ENCODE results near the gene SLC4A5. TPM values are rescaled to one million over a fixed set of nuclear protein-coding genes. Genes with fewer than 3 reads are reported as not detected.
"Not testable (repeated sequence)": the region's sequence is repeated elsewhere in the genome, so short reads cannot be mapped to it uniquely, and the experiment has no call there.

Gene SLC4A5
- total RNA-seq, 2 donors from 2014 or later: 0.45 to 2.8 TPM

DNA sequence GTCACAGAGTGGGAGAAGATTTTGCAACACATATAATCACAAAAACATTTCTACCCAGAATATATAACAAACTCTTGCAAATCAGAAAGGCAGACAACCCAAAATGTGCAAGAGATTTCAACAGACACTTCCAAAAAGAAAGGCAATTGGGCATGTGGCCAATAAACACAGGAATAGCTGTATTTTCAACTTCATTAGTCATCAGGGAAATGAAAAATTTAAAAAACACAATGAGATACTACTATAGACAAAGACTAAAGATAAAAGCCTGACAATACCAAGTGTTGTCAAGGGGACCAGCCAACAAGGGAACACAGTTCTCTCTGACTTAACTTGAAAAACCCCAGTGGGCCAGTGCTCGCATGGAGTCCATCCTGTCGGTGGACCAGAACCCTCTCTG is 104.3 kb downstream of the SLC4A5 start:
- no peaks in the 10 kb centered on the region for H3K36me3 ChIP-seq

GRCh38 chr2:74235041-74235440 is 108.2 kb downstream of the SLC4A5 start:
- H3K9ac ChIP-seq (ENCODE audit: low read depth in 2 of 2, low read length in 2 of 2): no peak overlapping the region
- intact Hi-C loops (cut with DNase I): no loop called here
- no peak for DNase-seq
- H3K9me3 ChIP-seq: no peaks in the 10 kb centered on the region
- H3K27ac ChIP-seq: no peak overlapping the region
- no peaks in the 10 kb centered on the region for H3K4me1 ChIP-seq
- H3K36me3 ChIP-seq: no peaks in the 10 kb centered on the region
- no peaks in the 10 kb centered on the region for H3K27me3 ChIP-seq
- H3K4me3 ChIP-seq: no peak overlapping the region
- TF ChIP-seq, protein P1, sequence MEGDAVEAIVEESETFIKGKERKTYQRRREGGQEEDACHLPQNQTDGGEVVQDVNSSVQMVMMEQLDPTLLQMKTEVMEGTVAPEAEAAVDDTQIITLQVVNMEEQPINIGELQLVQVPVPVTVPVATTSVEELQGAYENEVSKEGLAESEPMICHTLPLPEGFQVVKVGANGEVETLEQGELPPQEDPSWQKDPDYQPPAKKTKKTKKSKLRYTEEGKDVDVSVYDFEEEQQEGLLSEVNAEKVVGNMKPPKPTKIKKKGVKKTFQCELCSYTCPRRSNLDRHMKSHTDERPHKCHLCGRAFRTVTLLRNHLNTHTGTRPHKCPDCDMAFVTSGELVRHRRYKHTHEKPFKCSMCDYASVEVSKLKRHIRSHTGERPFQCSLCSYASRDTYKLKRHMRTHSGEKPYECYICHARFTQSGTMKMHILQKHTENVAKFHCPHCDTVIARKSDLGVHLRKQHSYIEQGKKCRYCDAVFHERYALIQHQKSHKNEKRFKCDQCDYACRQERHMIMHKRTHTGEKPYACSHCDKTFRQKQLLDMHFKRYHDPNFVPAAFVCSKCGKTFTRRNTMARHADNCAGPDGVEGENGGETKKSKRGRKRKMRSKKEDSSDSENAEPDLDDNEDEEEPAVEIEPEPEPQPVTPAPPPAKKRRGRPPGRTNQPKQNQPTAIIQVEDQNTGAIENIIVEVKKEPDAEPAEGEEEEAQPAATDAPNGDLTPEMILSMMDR (IDR thresholded peaks at IDR 0.05): no peak

More for the DNA sequence above, 104.3 kb downstream of the SLC4A5 start:
- Histone ChIP-seq H3K9me3 (no peaks in the 10 kb centered on the region), H3K9ac (ENCODE audit: low read depth in 2 of 2, low read length in 2 of 2) (no peak overlapping the region), H3K27ac (no peak overlapping the region), H3K4me3 (no peak overlapping the region), H3K4me1 (no peaks in the 10 kb centered on the region), H3K27me3 (no peaks in the 10 kb centered on the region)
- TF ChIP-seq, protein P1 (IDR thresholded peaks at IDR 0.05): no peak
- no peak for DNase-seq
- intact Hi-C loops (cut with DNase I): no loop called here

DNA sequence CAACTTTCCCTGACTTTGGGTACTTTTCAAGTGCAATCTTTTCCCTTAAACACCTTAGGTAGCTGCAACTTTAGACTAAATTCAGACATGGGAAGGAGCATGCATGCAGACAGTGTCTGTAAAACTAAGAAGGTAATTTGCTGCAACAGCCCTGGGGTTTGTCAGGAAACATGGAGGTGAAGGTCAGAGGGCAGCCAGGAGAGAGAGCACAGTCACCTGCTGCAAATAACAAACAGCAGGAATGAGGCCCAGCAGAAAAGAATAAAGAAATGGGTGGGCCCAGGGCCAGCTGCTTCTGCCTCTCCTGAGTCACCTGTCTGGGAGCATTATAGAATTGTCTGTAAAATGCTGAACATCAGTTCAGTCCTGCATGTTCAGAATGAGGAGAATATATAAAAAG is 109.6 kb downstream of the SLC4A5 start:
- Histone ChIP-seq H3K36me3 (no peaks in the 10 kb centered on the region), H3K9me3 (no peaks in the 10 kb centered on the region), H3K9ac (ENCODE audit: low read depth in 2 of 2, low read length in 2 of 2) (no peak overlapping the region), H3K27ac (no peak overlapping the region), H3K4me3 (no peak overlapping the region), H3K27me3 (no peaks in the 10 kb centered on the region), H3K4me1 (no peaks in the 10 kb centered on the region)
- intact Hi-C loops (cut with DNase I): no loop called here
- no peak for DNase-seq
- TF ChIP-seq, protein P1 (IDR thresholded peaks at IDR 0.05): no peak

DNA sequence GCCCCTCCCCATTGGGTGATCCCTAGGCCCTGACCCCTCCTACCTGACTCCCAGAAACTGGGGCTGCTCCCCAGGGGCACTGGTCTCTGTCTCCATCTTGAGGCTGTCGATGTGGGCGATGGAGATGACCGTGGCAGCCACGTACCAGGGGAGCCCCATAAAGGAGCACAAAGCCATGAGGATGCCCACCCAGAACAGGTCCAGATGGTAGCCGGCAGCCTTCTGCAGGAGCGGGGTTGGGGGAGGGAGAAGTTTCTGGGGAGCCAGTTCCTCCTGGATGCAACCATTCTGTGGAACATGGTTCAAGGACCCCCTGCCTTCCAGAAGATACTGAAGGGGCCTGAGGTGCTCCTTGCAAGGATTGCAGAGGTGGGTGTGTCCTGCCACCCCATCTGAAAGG is 110.8 kb downstream of the SLC4A5 start:
- Histone ChIP-seq H3K9me3 (no peaks in the 10 kb centered on the region), H3K4me1 (no peaks in the 10 kb centered on the region), H3K27ac (no peak overlapping the region), H3K36me3 (no peaks in the 10 kb centered on the region), H3K27me3 (no peaks in the 10 kb centered on the region), H3K9ac (ENCODE audit: low read depth in 2 of 2, low read length in 2 of 2) (no peak overlapping the region), H3K4me3 (no peak overlapping the region)
- TF ChIP-seq, protein P1 (IDR thresholded peaks at IDR 0.05): no peak
- intact Hi-C loops (cut with DNase I): no loop called here
- DNase-seq: no peak

DNA sequence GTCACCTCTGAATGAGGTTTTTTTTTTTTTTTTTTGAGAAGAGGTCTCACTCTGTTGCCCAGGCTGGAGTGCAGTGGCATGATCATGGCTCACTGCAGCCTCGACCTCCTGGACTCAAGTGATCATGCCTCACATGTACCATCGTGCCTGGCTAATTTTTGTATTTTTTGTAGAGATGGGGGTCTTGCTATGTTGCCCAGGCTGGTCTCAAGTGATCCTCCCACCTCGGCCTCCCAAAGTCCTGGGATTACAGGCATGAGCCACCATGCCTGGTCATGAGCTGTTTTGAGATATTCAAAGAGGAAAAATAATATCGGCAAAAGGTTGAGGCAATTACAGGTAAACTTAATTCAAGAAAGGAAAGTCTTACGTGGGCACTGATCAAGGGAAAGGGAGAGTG is 113.4 kb downstream of the SLC4A5 start:
- intact Hi-C loops (cut with DNase I); DNase-seq: not testable (repeated sequence)

GRCh38 chr2:74228772-74229171 is 114.4 kb downstream of the SLC4A5 start:
- Histone ChIP-seq H3K4me1 (no peaks in the 10 kb centered on the region), H3K36me3 (no peaks in the 10 kb centered on the region), H3K4me3 (no peak overlapping the region), H3K27ac (no peak overlapping the region), H3K9me3 (no peaks in the 10 kb centered on the region), H3K27me3 (no peaks in the 10 kb centered on the region), H3K9ac (ENCODE audit: low read depth in 2 of 2, low read length in 2 of 2) (no peak overlapping the region)
- intact Hi-C loops (cut with DNase I): no loop called here
- DNase-seq: no peak
- TF ChIP-seq, protein P1 (IDR thresholded peaks at IDR 0.05): no peak

More for the DNA sequence above, 113.4 kb downstream of the SLC4A5 start:
- H3K27ac ChIP-seq; H3K27me3 ChIP-seq; H3K9ac ChIP-seq (ENCODE audit: low read depth in 2 of 2, low read length in 2 of 2); H3K4me3 ChIP-seq; H3K4me1 ChIP-seq; H3K36me3 ChIP-seq; H3K9me3 ChIP-seq: not testable (repeated sequence)

Data from colonic mucosa (tissue), 4 donors.